RKO (cell line): ENCODE measurements around the gene LGR4.

Source experiments
- DNase-seq: peaks from one replicate; pipeline ENCODE4 v3.0.0-alpha.2; 2016; ENCODE audit warnings: low spot score

LGR4 gene

DNA sequence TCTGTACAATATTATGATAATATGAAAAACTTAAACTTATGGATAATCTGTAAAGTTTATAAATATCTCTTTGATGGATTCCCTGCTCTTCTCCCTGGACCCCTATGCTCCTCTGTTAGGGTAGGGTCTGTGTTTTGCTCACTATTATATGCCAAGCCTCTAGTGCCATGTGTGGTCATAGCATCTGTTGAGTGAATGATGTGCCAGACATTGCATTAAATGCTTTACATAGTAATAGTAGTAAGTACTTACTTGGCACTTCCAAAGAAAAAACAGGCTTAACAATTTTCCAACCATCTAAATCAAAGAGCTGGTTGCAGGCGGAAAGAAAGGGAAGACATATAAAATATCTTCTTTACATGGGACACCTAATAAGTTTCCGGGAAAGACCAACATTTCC lies 46.8 kb downstream of the LGR4 start:
- no peak for DNase-seq

DNA sequence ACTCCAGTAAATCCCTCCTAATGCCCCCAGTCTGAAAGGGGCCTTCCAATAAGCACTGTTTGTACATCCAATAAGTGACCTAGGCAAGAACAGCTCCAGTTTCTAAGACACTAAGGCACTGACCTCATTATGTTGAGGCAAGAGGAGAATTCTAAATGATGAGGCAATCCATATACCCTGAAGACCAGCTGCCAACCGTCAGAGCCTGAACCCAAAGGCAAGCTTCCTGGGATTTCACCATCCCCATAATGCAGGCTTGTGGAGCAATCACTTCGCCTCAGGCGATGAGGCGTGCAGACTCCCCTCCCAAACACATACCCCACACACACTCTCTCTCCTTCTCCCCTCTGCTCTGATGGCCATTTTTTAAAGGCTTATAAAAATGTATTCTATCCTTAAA lies 49.5 kb downstream of the LGR4 start:
- DNase-seq: no peak

DNA sequence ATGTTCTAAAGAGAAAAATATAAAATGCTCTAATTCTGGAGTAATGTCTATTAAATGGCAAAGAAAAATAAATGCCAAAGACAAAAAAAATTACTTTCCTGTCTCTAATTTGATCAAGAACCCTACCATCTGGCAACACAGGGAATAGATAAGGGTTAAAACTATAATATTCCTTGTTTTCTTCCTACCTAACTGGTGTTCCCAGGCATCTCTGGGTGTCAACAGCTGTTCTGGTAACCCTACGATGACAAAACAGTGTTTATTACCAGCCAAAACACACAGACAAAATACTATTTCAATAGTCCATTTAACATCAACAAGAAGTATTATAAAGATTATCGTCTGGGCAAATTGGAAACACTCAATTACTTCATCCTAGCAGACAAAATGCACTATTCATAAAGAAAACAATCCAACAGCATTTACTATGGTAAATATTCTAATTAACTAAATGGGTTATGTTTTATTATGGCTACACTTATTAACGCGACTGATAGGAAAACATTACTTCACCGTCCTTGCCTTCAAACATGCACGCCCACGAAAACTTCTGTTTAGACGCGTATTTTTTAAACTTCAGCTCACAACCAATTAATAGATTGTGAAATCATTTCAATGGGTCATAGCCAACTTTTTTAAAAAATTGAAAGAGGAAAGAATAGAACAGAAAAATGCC lies 50.6 kb downstream of the LGR4 start:
- no peak for DNase-seq

DNA sequence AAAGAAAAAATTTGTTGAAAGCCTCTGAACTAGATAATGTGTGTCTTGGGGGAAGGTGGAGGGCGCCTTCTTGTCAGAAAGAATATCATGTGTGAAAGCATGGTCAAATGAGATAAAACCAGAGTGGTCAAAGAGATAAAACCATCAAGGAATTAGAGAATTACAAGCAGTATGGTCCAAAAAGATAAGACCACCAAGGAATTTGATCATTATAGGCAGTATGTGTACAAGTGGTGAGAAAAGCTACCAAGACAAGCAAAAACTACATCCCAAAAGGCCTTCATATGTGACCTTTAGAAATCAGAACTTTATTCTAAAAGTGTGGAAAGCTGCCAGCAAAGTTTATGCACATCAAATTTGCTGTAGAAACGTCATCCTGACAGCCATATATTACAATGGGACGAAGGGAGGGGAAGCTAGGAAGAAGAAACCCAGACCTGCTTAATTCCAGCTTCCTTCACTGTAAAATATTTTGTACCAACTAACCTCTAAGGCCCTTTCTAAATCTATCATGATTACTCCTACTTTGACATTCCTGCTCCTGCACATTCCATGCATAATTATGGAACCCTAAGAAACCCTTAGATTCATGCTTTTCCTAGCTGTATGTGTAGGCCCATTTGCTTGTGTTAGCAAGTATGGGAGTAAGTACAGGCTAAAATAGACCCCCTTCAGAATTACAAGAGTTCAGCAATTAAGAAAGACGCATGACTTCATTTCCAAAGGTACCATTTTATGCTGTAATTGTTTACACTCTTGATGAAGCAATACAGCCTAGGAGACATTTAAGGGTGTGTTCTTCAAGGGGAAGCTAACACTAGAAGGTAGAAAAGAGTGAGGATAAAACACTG lies 51.6 kb downstream of the LGR4 start:
- DNase-seq: no peak

DNA sequence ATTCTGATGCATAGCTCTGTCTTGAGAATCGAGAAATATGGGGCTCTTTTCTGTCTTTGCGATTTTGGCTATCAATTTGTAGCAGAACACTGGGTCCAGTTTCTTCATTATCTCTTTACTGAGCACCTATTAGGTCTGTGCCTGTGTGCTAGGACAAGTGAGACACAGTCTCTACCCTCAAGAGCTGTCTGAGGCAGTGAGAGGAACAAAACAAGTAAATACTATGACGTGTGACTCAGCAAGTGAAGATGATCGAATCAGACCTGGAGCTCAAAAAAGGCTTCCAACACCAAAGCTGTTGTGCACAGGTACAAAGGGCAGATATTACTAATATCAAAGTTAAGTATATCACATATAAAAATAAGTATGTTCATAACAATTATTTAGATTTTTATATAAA lies 52.4 kb downstream of the LGR4 start:
- DNase-seq: no peak

DNA sequence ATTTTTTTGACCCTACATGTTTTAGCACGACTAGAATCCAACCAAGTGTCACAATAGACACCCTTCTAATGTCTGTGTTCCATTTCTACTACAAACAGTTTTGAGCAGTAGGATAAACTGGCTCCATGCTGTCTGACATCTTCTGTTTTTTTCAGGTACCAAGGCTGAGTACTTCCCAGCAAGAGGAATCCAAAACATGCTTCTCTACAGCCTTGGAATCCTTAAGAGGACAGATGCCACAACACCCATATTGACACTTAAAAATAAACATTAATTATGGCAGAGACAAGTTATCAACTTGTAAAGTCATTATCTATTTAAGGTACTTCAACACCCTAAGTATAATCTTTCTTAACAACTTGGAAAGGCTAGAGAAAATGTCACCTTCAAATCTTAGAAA lies 54.2 kb downstream of the LGR4 start:
- no peak for DNase-seq

DNA sequence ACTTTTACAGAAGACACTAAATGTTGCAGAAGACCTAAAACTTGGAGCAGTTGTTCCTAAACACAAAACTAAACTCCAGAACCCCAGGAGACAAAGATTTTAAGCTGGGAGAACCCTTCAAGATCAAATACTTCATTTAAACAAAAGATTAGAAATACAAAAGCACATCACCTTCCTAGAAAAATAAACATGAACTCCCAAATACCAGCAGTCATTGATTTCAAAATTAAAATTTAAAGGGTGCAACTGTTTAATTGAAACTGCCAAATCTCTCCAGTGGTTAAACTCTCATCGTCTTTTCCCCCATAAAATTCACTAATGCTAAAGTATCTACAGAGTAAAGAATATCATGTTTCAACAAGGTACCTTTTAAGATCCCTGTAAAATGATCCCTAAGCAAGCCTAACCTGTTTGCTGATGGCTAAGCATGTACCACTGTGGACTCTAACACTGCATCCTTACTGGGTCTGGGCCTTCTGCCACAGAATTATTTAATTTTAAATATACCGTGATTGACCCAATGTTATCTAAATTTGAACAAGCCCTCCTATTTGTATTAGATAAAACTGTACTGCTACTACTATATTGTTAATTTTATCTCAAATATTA lies 55.9 kb downstream of the LGR4 start:
- DNase-seq: no peak

DNA sequence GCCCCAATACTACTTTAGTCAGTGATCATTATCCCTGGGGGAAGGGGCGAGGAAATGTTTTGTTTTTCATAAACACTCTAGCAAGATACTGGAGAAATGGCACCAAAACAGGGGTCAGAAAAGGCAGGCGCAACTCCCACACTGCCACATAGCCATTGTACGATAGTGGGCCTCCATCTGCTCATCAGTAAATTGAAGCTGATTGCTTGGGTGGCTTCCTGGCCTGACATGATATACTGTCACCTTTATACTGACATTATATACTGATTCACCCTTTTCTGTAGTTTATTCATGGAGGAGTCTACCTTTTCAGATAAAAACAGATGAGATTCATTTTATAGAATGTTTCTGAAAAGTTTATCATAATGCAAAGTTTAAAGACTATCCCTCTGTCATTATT lies 57.9 kb downstream of the LGR4 start:
- no peak for DNase-seq

DNA sequence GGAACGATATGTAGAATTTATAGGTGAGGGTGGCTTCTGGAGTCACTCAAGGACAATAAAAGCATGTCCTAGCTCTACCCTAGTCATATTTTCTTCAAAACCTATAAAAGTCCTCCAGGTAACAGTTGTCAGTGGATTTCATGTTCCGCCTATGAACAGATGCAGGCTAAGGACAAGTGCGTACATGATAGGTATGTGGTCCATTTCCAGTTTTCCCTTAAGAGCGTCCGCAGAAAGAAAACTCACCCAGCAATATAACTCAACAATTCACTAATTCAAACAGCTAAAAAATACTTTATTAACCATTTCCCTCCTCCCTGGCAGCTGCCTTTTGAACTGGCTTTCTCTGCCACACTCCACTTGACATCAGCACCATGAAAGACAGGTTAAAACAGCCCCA lies 59.4 kb downstream of the LGR4 start:
- no peak for DNase-seq

DNA sequence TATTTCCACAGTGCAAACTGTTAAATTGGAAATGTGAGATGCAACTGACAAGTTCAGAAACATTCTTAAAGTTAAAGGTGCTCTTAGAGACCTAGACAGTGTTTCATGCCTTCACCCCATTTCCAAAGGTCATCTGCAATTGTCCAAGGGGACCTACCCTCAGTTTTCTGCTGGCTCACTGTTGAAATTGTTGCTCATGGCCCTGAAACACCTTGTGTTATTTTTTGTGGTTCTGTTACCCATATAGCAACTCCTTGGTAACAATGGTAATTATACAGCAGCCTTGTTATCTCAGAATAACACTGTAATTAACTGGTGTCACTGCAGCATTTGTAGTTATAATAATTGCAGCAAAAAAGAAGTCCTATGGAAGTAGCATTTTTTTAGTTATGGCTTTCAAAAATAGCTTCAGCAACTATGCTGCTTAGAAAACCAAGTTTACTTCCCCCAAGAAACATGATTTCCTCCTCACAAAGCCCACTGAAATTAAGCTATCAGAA lies 60.3 kb downstream of the LGR4 start:
- DNase-seq: no peak

DNA sequence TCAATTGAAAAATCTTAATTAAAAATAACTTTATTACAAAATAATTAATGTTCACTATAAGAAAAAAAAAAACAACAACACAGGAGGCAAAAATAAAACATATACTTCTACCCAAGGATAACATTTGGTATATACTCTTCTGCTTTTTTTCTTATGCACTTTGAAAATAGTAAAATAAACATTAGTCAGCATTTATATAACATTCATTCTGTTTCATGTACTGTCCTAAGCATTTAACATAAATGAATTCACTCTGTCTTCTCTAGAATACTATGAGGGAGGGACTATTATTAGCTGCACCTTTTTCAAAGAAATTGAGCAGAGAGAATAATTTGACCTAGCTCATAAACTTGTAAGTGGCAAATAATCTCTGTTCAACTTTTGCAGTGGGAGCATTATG lies 61.3 kb downstream of the LGR4 start:
- DNase-seq: no peak

DNA sequence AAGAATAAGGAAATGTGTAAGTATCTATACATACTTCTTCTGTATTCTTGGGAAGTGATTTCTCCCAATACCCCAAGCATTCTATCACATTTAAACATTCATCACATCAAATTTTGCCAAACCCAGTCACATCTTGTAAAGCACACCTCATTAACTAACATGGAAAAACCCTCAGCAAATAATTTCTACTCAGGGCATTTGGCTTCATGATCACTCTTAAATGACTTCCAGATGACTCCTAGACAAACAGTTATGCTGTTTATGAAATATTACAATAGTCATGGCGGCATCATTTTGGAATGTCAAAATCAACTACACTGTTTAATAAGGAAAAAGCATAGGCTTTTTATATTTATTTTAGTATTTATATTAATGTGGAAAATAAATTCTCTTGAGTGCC lies 62.3 kb downstream of the LGR4 start:
- no peak for DNase-seq

DNA sequence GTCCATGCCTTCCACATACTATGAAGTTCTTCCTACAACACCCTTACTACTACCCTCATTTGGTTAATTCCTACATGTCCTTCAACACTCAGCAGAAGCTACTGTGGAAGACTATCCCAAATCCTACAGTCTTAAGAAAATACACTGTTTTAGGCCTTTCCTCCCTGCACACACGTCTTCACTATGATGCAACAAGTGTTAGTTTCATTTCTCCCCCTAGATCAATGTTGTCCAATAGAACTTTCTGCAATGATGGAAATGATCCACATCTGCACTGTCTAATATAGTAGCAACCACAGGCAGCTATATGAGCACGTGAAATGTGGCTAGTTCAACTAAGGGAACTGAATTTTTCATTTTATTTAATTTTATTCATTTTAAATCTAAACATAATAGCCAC lies 62.8 kb downstream of the LGR4 start:
- no peak for DNase-seq

DNA sequence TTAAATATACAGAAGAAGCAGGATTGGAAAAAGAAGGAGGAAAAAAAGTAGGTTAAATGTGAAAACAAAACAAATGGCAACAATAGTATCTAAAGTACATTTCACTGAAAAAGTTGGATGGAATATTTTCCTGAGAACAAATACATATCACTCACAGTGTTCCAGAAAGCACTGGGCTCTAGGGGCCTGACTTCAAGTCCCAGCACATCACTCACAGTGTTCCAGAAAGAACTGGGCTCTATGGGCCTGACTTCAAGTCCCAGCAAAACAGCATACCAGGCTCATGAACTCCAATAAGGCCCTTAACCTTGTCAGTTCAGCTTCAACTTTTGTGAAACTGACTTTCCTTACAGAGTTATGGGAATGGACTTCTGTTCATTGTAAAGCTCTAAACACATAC lies 63.5 kb downstream of the LGR4 start:
- DNase-seq: no peak

DNA sequence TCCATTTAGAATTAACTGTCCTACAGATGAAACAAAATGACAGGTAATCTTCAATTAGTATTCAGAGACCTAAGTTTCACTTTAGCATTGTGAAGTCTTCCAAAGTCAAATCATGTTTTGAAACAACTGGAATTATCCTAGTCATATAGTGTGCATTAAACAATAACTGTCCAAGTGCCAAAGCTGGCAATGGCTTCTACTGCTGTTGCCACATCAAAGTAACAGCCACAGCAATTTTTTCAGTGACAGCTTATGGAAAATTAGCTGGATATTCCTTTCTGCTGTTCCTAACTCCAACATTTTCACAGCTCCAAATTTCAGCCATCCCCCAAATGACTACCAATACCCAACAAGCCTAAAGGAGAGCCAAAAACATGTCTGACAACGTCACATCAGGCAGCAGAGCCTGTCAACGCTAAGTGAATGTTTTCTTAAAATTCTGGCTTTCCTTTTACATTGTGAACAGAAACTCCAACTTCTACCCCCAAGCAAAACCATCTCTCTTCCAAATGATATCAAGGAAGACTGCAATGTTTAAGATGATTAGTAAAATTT lies 64.3 kb downstream of the LGR4 start:
- DNase-seq: no peak

DNA sequence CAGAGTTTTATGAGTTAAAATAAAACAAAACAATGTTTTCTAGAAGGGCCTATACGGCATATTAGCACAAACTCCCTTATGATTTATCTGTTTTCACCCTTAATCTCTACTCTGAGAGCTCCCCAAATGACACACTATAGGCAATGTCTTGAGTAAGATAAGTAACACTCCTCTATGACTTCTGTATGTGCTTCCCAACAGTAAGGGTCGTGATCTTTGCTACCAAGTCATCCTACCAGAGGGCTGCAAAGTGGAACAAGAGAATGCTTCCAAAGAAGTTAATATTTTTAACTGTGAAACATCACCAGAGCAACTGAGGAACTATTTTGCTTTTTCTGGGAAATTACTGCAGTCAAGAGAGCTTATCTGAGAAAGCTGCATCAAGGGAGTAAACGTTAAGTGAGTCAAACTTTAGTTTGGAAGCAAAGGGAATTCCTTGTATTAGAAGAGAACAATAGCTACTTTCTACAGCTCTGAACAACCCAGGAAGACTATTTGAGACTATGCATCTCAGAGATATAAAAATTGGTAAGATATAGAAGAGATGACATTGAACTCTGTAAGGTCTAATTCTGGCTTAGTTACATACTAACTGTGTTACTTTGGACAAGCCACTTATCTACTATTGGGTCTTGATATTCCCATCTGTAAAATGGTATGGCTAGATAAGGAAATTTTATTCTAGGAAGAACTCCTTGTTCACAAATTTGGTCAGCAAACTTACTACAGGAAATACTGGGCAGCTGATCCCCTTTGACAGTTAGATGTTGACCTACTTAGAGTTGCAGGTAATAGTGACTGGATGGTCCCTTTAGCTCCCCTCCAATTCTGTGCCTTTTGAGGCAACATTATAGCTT lies 65.9 kb downstream of the LGR4 start:
- DNase-seq: no peak

DNA sequence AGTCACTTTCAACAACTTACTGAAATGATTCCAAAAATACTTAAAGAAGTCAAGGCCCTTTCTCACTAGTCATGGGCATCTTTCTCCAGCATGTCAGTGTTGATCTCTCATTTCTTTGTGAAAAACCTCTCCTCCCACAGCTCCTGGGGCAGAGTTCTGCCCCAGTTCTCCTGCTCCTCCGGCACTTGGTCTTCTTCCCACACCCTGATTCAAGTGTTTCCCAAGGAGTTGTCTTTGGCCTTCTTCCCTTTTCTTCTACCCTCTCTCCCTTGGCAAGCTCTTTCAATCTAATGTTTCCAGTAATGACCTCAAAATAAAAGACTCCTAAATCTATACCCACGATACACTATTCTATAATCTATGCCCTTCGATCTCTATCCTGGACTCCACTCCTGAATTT lies 67.5 kb downstream of the LGR4 start:
- no peak for DNase-seq

DNA sequence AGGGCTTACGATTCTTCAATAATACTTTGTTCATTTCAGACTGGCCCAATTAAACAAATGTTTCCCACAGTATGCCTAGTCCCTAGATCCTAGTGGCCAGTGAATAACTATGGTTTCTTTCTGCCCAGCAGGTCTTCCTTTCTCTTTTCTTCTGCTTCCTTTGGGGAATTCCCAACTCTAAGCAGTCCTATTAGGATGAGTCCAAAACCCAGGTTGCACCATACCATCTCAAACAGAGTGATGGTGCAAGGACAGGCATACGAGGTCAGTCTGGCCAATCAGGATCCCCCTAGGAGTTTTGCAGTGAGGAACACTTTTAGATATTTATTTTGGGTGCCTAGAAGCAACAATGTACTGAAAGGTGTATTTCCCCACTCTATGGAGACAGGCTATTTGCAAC lies 68.2 kb downstream of the LGR4 start:
- no peak for DNase-seq

DNA sequence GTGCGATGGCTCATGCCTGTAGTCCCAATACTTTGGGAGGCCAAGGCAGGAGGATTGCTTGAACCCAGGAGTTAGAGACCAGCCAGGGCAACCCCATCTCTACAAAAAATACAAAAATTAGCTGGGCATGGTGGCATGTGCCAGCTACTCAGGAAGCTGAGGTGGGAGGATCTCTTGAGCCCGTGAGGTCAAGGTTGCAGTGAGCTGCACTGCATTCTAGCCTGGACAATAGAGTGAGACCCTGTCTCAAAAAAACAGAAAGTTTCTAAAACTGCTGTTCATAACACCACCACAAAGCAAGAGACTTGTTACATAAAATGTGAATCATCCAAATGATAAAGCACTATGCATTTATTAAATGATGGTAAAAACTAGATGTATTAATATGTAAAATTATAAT lies 69.4 kb downstream of the LGR4 start:
- no peak for DNase-seq

DNA sequence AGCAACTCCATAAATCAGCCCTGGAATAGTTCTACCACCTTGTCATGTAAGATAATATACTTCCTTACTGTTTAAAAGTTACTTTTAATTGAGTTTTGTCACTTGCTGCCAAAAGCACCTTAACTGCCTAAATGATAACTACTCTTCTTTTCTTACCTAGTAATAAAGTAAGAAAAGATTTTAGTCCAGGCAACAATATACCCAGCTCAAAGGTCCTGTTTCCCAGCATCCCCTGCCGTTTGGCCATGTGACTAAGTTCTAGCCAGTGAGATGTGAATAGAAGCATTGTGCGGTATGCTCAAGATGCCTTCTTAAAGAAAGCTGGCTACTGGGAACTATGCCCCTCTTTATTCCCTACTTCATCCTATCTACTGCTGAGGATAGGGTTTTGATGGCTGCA lies 70.1 kb downstream of the LGR4 start:
- DNase-seq: no peak

DNA sequence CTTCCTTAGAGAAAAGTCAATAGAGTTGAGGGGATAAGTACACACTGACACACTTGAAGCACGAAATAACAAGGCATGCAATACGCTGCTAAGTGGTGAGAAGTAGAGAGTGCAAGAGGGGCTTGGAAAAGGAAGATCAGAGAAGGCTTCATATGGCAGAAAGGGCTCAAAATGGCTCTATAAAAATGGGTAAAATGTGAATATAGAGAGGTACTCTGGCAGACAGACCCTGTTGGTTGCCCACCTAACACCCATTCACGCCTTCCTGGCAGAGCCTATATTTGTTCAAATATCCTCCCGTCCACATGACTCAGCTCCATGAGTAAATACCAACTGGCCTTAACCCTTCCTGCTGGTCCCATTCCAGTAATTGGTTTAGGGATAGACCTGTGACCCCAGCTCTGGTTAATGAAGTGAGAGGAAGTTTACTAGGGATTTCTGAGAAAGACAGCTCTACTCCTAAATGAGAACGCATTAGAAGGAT lies 70.7 kb downstream of the LGR4 start:
- DNase-seq: no peak
